Ramos (cell line): Measurements from ENCODE around the gene RASGRP2.

Experiments
- in situ Hi-C: fragments of 300-500 bp; cut with MboI; formaldehyde crosslinking; loops from one replicate; pipeline ENCODE4 v1.14.3; 2022; ENCODE audit warnings: low sequenced_read_pairs; ENCODE audit not compliant: unreplicated experiment

The RASGRP2 gene

DNA sequence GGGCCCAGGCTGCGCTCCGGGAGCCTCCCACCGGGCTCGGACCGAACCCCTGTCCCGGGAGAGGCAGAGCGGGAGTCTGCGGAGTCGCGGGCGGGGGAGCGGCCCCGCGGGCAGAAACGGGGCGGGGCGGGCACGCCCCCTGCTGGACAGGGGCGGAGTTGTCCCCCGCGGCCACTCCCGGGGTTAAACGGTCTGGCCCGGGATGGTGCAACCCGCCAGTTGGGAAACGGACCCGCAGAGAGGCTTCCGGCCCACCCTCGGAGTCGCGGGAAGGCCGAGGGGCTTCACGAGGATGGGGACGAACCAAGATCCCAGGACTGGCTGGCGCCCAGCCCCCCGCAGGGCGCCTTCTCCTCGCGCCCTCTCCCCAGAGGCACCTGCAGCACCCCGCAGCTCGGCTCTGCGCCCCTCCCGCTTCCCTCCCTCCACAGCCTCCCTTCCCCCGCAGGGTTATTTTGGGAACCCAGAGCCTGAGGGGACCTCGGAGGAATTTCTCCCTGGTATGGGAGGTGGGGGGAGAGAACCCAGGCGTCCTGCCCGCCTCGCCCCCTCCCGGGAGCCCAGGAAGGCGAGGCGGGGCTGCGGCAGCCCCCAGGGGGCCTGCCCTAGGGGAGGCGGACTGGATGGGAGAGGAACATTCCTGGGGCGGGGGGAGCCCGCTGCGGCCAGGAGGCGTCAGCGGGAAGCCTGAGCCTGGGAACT lies 902 bp downstream of the RASGRP2 start:
- in situ Hi-C loops: no loop called here

GRCh38 chr11:64742087-64742888 lies 1.7 kb downstream of the RASGRP2 start:
- in situ Hi-C loops: no loop called here

GRCh38 chr11:64741375-64742086 lies 2.4 kb downstream of the RASGRP2 start:
- in situ Hi-C loops: no loop called here

DNA sequence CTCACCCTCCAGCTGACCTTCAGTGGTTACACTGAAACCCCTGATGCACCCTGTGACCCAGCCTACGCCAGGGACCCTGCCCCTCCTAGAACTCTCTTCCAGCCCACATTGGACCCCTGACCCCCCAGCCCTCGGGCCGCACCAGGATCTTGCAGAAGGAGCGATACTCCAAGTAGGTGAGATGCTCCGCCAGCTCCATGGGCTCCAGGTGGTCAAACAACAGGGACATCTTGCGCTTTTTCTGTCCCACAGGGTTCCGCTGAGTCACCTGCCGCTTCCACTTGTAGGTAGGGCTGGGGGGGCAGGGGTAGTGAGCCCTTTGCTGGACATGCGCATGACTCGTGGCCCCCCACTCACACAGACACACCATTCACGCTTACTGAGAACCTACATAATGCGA lies 4.1 kb downstream of the RASGRP2 start:
- in situ Hi-C loops: loop anchor here (5.0 kb wide), 1 partner anchor 48 kb away; no protein-coding TSS in a partner anchor

DNA sequence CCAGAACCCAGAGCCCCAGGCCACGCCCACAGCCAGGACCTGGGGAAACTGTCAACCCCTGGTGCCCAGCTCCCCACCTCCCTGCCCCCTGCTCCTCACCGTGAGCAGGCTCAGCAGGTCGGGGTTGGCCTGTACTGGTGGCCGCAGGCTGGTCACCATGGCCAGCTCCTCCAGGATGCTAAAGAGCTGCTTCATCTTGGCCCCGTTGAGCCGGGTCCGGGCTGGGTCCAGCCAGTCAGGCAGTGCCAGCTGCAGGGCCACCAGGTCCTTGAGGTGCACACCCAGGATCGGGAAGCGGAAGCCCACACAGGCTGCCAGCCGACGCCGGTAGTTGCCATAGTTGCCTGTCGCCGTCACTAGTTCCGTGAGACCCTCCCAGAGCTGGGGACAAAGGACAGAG lies 7.3 kb downstream of the RASGRP2 start:
- in situ Hi-C loops: loop anchor here (5.0 kb wide), 1 partner anchor 44 kb away; no protein-coding TSS in a partner anchor

- in situ Hi-C loops: loop anchor here (5.0 kb wide), 1 partner anchor 43 kb away; no protein-coding TSS in a partner anchor
These were observed 8.2 kb downstream of the RASGRP2 start for GRCh38 chr11:64735725-64736259.

- in situ Hi-C loops: loop anchor here (5.0 kb wide), 1 partner anchor 43 kb away; no protein-coding TSS in a partner anchor
These were observed 8.9 kb downstream of the RASGRP2 start for GRCh38 chr11:64734811-64735724.

- in situ Hi-C loops: no loop called here
These were observed 12.3 kb downstream of the RASGRP2 start for GRCh38 chr11:64731601-64732000.

DNA sequence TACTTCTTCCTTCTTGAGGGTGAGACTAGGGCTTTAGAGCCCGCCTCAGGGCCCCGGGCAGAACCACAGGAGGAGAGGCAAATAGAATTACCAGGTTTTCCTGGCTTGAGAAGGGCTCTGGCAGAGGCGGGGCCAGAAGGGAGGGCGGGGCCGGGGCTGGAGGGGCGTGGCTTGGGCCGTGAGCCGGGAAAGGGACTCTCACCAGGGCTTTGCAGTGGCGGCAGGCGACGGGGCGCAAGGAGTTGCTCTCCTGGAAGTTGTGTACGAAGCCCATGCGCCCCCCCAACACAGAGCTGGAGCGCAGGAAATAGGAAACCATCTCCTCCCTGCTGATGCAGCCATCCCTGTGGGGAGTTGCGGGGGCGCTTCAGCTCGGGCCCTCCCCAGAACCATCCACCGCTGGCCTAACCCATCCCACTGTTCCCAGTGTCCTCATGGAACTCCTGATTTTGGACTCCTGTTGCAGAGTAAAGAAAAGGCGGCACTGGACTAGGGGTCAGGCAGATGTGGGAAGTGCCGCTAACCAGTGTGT lies 14.0 kb downstream of the RASGRP2 start:
- in situ Hi-C loops: no loop called here

DNA sequence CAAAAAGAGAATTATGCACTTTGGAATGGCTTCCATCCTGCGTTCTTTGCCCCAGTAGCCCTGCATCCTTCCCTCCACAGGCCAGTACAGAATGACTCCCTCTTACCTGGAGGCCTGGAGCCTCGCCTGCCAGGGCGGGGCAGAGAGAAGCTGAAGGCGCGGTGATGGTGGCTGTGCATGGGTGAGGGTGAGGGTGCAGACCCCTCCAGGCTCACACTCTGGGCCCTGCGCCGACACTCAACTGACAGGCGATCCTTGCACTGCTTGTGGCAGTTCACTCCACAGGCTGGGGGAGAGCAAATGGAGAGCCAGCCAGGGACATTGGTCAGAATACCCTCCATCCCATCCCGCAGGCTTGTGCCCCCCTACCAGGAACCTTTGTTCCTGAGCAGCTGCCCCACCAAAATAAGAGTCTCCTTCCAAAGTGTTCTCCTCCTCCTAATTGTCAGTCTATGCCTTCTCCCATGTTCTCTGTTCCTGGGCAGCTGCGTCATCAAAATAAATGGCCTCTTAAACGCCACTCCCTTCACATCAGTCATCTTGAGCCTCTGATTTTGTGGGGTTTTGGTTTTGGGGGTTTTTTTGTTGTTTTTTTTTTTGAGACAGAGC lies 15.1 kb downstream of the RASGRP2 start:
- in situ Hi-C loops: no loop called here

DNA sequence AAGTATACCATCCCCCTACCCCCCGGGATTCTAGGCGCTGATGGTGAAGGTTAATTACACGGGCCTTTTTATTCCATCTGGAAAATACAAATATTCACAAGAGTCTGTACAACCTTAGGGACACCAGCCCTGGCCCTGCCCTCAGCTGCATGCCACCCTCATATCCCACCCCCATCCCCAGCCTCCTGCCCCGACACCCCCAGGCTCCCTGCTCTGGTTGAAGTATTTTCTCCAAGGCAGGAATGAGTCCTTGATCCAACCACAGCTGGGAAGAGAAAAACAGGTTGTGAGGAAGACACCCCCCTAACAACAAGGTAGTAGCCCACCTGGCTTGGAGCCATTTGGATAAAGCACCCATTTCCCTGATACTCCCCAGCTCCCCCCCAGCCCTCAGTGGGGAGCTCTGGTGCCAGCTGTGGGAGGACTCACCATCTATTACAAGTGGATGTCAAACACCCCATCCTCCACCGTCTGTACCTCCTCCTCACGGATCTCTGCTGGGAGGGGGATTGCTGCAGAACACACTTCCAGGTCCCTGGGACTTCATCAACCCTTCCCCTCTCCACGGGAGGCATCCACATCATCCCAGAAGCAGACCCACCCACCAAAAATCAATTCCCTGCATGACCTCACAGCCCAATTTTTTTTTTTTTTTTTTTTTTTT lies 16.9 kb downstream of the RASGRP2 start:
- in situ Hi-C loops: no loop called here

GRCh38 chr11:64726211-64726641 lies 17.7 kb downstream of the RASGRP2 start:
- in situ Hi-C loops: no loop called here

GRCh38 chr11:64724863-64725532 lies 18.9 kb downstream of the RASGRP2 start:
- in situ Hi-C loops: no loop called here

- in situ Hi-C loops: no loop called here
These were observed 19.8 kb downstream of the RASGRP2 start for GRCh38 chr11:64723907-64724862.

DNA sequence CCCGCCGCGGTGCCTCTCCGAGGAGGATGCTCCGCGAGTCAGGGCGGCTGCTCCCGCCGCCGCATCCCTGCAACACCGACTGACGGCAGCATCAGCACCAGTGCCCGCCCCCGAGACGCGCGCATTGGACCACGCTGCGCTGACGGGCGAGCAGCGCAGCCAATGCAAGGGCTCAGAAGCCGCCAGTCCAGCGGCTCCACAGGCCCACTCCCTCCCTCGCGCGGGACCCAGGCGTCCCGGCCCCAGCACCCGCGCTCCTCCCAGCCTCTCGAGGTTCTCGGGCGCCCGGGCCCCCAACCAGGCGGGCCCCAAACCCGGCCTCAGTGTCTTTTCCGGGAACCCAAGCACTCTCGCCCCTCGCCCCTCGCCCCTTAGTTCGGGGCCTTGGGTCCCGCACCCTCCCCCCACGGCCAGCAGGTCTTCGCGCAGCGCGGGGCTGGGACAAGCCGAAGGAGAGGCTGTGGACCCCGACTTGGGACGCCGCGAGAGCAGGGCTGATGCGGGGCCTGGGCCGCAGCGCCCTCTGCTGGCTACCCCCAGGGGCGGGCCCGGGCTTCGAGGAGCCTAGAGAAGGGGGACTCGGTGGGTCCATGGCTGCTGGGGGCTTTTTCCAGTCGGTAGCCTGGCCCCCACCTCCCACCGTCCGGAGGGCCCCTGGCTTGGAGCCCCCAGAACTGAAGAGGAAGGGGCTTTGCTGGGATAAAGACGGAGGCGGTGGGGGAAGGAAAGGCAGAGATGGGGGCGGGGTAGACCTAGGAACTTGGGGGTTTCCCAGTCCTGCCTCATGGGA lies 20.6 kb downstream of the RASGRP2 start, which contains the start of gene NRXN2:
Gene NRXN2, minus strand, starts transcription at position 81 of the 790 bp plus-strand sequence. CDS start 9,498 bp downstream, outside the sequence.
- in situ Hi-C loops: no loop called here
